Measurements from ENCODE around the gene TMEM192.
"Not testable (repeated sequence)": the region's sequence is repeated elsewhere in the genome, so short reads cannot be mapped to it uniquely, and the experiment has no call there.

The TMEM192 gene

GRCh38 chr4:165129924-165130323 is 17.3 kb upstream of the TMEM192 start:
- Histone ChIP-seq H3K36me3 (ENCODE audit: insufficient read depth, low read length) (no peaks in the 10 kb centered on the region), H3K9me3 (ENCODE audit: insufficient read depth, low read depth, low read length) (no peaks in the 10 kb centered on the region), H3K4me1 (ENCODE audit: insufficient read depth, low read length, poor library complexity, severe bottlenecking) (peaks cover 8% of the 10 kb centered on the region), H3K9me2 (replicated peaks; ENCODE audit: low read depth, low read length) (no peaks in the 10 kb centered on the region), H3K9ac (ENCODE audit: low read depth, low read length, poor library complexity, severe bottlenecking) (no peak overlapping the region), H3F3A (ENCODE audit: low read depth) (no peaks in the 10 kb centered on the region), H3K4me2 (ENCODE audit: low read depth, low read length, poor library complexity, severe bottlenecking) (no peak overlapping the region), H2AFZ (ENCODE audit: low read length) (no peak overlapping the region), H4K20me1 (ENCODE audit: insufficient read depth, low read length, poor library complexity, severe bottlenecking) (no peaks in the 10 kb centered on the region), H3K27me3 (ENCODE audit: insufficient read depth, low read length, poor library complexity, severe bottlenecking) (no peaks in the 10 kb centered on the region), H3K79me2 (ENCODE audit: insufficient read depth, low read length) (no peaks in the 10 kb centered on the region), H3K4me3 (ENCODE audit: low read length, poor library complexity, severe bottlenecking) (no peak overlapping the region)
- no peak for TF ChIP-seq EZH2phosphoT487 (IDR thresholded peaks at IDR 0.05; ENCODE audit: borderline replicate concordance)
- no peak for TF ChIP-seq CTCF (conservative IDR thresholded peaks at IDR 0.05; ENCODE audit: low read length)

GRCh38 chr4:165125869-165126499 is 13.3 kb upstream of the TMEM192 start:
- not testable (repeated sequence) for H3K4me2 ChIP-seq (ENCODE audit: low read depth, low read length, poor library complexity, severe bottlenecking); H3K9ac ChIP-seq (ENCODE audit: low read depth, low read length, poor library complexity, severe bottlenecking); H2AFZ ChIP-seq (ENCODE audit: low read length); H4K20me1 ChIP-seq (ENCODE audit: insufficient read depth, low read length, poor library complexity, severe bottlenecking); H3K4me3 ChIP-seq (ENCODE audit: low read length, poor library complexity, severe bottlenecking); H3K27me3 ChIP-seq (ENCODE audit: insufficient read depth, low read length, poor library complexity, severe bottlenecking); H3F3A ChIP-seq (ENCODE audit: low read depth); H3K9me3 ChIP-seq (ENCODE audit: insufficient read depth, low read depth, low read length); H3K79me2 ChIP-seq (ENCODE audit: insufficient read depth, low read length); H3K9me2 ChIP-seq (replicated peaks; ENCODE audit: low read depth, low read length); H3K36me3 ChIP-seq (ENCODE audit: insufficient read depth, low read length); H3K4me1 ChIP-seq (ENCODE audit: insufficient read depth, low read length, poor library complexity, severe bottlenecking)

- Histone ChIP-seq H3K36me3 (ENCODE audit: insufficient read depth, low read length) (no peaks in the 10 kb centered on the region), H4K20me1 (ENCODE audit: insufficient read depth, low read length, poor library complexity, severe bottlenecking) (no peaks in the 10 kb centered on the region), H3F3A (ENCODE audit: low read depth) (no peaks in the 10 kb centered on the region), H3K9me3 (ENCODE audit: insufficient read depth, low read depth, low read length) (no peaks in the 10 kb centered on the region), H3K9ac (ENCODE audit: low read depth, low read length, poor library complexity, severe bottlenecking) (no peak overlapping the region), H3K79me2 (ENCODE audit: insufficient read depth, low read length) (no peaks in the 10 kb centered on the region), H3K4me3 (ENCODE audit: low read length, poor library complexity, severe bottlenecking) (no peak overlapping the region), H3K27me3 (ENCODE audit: insufficient read depth, low read length, poor library complexity, severe bottlenecking) (no peaks in the 10 kb centered on the region), H3K4me1 (ENCODE audit: insufficient read depth, low read length, poor library complexity, severe bottlenecking) (no peaks in the 10 kb centered on the region), H2AFZ (ENCODE audit: low read length) (no peak overlapping the region), H3K9me2 (replicated peaks; ENCODE audit: low read depth, low read length) (no peaks in the 10 kb centered on the region), H3K4me2 (ENCODE audit: low read depth, low read length, poor library complexity, severe bottlenecking) (no peak overlapping the region)
- TF ChIP-seq CTCF (conservative IDR thresholded peaks at IDR 0.05; ENCODE audit: low read length): no peak; the same call in 1 of the 2 replicates
- no peak for TF ChIP-seq EZH2phosphoT487 (IDR thresholded peaks at IDR 0.05; ENCODE audit: borderline replicate concordance)
Observed at GRCh38 chr4:165124488-165124887, 11.8 kb upstream of the TMEM192 start.

GRCh38 chr4:165118256-165118909 is 5.7 kb upstream of the TMEM192 start:
- H3K9me2 ChIP-seq (replicated peaks; ENCODE audit: low read depth, low read length): no peaks in the 10 kb centered on the region
- TF ChIP-seq EZH2phosphoT487 (IDR thresholded peaks at IDR 0.05; ENCODE audit: borderline replicate concordance) (no peak), CTCF (conservative IDR thresholded peaks at IDR 0.05; ENCODE audit: low read length) (no peak)
- no peak overlapping the region for H2AFZ ChIP-seq (ENCODE audit: low read length)
- no peak overlapping the region for H3K4me3 ChIP-seq (ENCODE audit: low read length, poor library complexity, severe bottlenecking)
- no peaks in the 10 kb centered on the region for H3K4me1 ChIP-seq (ENCODE audit: insufficient read depth, low read length, poor library complexity, severe bottlenecking)
- no peaks in the 10 kb centered on the region for H3K27me3 ChIP-seq (ENCODE audit: insufficient read depth, low read length, poor library complexity, severe bottlenecking)
- no peaks in the 10 kb centered on the region for H3K36me3 ChIP-seq (ENCODE audit: insufficient read depth, low read length)
- H3K9ac ChIP-seq (ENCODE audit: low read depth, low read length, poor library complexity, severe bottlenecking): no peak overlapping the region
- H4K20me1 ChIP-seq (ENCODE audit: insufficient read depth, low read length, poor library complexity, severe bottlenecking): no peaks in the 10 kb centered on the region
- H3K4me2 ChIP-seq (ENCODE audit: low read depth, low read length, poor library complexity, severe bottlenecking): no peak overlapping the region
- H3F3A ChIP-seq (ENCODE audit: low read depth): no peaks in the 10 kb centered on the region
- H3K9me3 ChIP-seq (ENCODE audit: insufficient read depth, low read depth, low read length): no peaks in the 10 kb centered on the region
- H3K79me2 ChIP-seq (ENCODE audit: insufficient read depth, low read length): no peaks in the 10 kb centered on the region

Data from Loucy (cell line).